Stimulated activated effector memory CD8-positive, alpha-beta T cell treated with anti-CD3 and anti-CD28 coated beads, Interleukin-12 subunit alpha, Interleukin-12 subunit beta, amount 100 ng/mL, for 72 hours (primary cell): ENCODE results near the gene TULP1.
A peak's percentile ranks its signal among the peaks of the same experiment; 100 is the strongest.

Experiments
- ATAC-seq: fragments of 150-1000 bp; cut with Tn5 transposase; 2 replicates; pipeline ENCODE4 v1.10.0; 2021
- DNase-seq, 2 donors: peaks; one replicate each; pipeline ENCODE4 v3.0.0; 2021 to 2022; ENCODE audit warnings: low spot score in 2 of 2
- H3K27ac Mint-ChIP-seq: one replicate; pipeline ENCODE4 v1.8.0; 2022; ENCODE audit warnings: mild to moderate bottlenecking, mixed read lengths
- H3K36me3 Mint-ChIP-seq: one replicate; pipeline ENCODE4 v1.8.0; 2022; ENCODE audit warnings: mild to moderate bottlenecking, mixed read lengths
- H3K4me1 Mint-ChIP-seq: one replicate; pipeline ENCODE4 v1.8.0; 2022; ENCODE audit warnings: mixed read lengths
- H3K4me3 Mint-ChIP-seq: one replicate; pipeline ENCODE4 v1.8.0; 2022; ENCODE audit warnings: mild to moderate bottlenecking, mixed read lengths
- H3K9me3 Mint-ChIP-seq: one replicate; pipeline ENCODE4 v1.8.0; 2022; ENCODE audit warnings: mixed read lengths

The TULP1 gene

DNA sequence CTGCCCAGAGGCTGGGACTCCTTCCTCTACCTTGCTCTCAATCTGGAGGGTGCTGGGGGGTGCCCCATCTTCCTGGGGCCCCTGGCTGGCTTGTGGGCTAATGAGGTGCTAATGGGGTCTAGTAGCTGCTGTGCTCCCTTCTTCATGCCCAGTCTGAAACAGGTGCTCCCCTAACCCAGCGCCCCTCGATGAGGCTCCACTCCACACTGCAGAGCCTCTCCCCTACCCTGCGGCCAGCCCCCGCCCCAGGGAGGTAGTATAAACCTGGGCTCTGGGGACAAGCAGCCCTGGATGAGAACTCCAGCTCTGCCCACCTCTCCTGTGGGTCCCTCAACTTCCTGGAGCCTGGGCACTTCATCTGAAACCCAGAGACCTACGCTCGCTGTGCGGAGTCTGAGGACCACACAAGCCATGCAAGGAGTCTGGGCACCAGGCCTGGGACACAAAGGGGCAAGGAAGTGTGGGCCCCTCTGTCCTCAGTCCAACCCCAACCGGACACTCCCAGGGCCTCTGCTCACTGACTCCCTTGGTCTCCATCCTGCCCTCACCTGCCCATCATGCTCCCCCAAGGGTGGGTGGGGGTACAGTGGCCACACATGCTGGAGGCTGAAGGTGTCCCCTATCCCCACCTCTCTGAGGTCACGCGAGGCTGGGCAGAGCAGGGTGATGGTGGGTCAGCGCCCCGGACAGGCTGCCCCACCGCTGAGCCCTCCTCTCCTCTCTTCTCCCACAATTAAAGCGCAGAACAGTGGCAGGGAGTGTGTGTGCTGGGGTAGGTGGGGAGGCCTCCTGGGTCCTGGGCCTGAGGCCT lies 38.4 kb downstream of the TULP1 start:
- Mint-ChIP-seq H3K36me3 (peaks cover 66% of the 10 kb centered on the region), H3K27ac (peak overlapping the region; percentile 80), H3K4me1 (peaks cover 39% of the 10 kb centered on the region), H3K9me3 (no peaks in the 10 kb centered on the region), H3K4me3 (no peak overlapping the region)
- DNase-seq (no peak), ATAC-seq (peak; percentile 17)

DNA sequence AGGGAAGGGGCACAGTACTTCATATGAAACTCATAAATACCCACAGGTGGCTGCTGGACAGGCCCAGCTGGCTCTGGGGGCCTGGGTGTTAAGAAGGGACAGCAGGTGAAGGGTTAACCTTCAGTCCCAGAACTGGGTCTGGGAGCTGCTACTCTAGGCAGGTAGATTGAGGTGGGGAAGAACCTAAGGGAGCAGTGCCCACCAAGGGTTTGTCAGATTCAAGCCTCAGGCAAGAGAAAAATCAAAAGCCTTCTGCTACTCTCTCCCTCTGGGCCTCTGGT lies 38.9 kb downstream of the TULP1 start:
- Mint-ChIP-seq H3K4me3 (no peak overlapping the region), H3K4me1 (peaks cover 41% of the 10 kb centered on the region), H3K27ac (peak overlapping the region; percentile 80), H3K9me3 (no peaks in the 10 kb centered on the region), H3K36me3 (peaks cover 71% of the 10 kb centered on the region)
- no peak for DNase-seq
- no peak for ATAC-seq

DNA sequence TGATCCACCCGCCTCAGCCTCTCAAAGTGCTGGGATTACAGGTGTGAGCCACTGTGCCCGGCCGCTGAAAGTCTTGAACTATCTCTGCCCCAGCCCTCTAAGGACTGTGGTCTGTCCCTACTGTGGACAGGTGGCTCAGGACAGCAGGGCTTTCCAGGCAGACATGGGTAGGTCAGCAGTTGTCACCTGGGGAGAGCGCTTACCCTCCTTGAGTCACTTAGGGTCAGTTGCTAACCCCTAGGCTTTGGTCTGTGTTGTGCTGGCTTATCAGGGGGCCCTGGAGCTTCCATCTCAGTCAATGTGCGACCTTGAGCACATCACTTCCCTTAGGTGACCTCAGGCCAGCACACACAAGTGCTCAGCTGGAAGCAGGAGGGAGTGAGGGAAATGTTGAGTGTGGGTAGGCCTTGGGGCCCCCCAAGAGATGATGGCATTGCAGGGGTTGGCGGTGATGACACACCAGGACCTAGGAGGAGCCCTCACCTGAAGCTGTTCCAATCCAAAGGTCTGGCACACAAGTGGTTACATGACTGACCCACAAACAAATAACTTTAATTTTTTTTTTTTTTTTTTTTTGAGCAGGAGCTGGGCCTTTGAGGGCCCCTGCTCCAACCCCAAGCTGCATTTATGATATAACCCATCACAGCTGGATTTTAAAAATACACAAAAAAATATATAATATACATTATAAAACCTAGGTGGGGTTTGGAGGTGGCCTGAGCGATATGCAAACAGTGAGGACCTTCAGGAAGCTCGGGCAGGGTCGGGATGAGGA lies 39.4 kb downstream of the TULP1 start:
- ATAC-seq (no peak), DNase-seq (no peak)
- peaks cover 77% of the 10 kb centered on the region for H3K36me3 Mint-ChIP-seq
- H3K9me3 Mint-ChIP-seq: no peaks in the 10 kb centered on the region
- peak overlapping the region; percentile 80 for H3K27ac Mint-ChIP-seq
- H3K4me3 Mint-ChIP-seq: no peak overlapping the region
- H3K4me1 Mint-ChIP-seq: peaks cover 41% of the 10 kb centered on the region

DNA sequence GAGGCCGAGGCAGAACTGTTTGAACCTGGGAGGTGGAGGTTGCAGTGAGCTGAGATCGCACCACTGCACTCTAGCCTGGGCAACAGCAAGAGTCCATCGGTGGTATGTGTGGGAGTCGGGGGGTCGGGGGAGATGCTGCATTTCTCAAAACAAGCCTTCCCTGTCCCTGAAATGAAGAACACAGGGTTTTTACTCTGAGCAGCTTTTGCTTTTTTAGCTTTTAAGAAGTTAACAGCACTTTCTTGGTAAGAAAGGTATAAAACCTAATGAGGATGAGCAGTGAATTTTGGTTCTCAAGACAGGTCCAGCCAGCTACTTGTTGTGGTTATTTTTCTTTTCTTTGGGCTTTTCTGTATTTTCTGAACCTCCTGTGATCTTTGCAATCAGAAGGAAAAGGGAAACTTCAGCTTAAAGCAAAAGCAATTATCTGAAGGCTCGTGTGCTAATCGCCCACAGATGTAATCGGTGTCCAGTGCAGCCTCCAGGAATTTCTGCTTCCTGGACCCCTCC lies 40.8 kb downstream of the TULP1 start:
- Mint-ChIP-seq H3K27ac (peak overlapping the region; percentile 99), H3K36me3 (peaks cover 90% of the 10 kb centered on the region), H3K4me1 (peaks cover 51% of the 10 kb centered on the region), H3K4me3 (peak overlapping the region; percentile 90), H3K9me3 (no peaks in the 10 kb centered on the region)
- ATAC-seq: no peak
- no peak for DNase-seq

DNA sequence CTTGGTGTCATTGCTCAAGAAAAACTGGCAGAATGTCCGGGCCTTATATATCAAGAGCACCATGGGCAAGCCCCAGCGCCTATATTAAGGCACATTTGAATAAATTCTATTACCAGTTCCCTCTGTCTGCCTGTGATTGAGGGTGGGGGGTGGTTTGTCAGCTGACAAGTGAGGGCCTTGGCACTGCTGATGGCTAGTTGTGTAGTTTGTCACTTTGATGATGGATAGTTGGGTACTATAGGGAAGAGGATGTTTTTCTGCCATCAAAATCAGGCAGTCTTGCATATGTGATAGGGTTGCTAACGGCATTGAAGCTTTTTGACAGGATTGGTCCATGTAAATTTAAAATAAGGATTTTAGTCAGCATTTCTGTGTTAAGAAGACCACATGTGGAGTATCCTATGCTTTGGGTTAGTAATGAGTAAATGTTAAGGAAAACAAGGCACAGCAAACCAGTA lies 42.0 kb downstream of the TULP1 start:
- Mint-ChIP-seq H3K4me1 (peaks cover 51% of the 10 kb centered on the region), H3K36me3 (peaks cover 98% of the 10 kb centered on the region), H3K9me3 (no peaks in the 10 kb centered on the region), H3K4me3 (peak overlapping the region; percentile 90), H3K27ac (peak overlapping the region; percentile 99)
- ATAC-seq: no peak
- DNase-seq: no peak

DNA sequence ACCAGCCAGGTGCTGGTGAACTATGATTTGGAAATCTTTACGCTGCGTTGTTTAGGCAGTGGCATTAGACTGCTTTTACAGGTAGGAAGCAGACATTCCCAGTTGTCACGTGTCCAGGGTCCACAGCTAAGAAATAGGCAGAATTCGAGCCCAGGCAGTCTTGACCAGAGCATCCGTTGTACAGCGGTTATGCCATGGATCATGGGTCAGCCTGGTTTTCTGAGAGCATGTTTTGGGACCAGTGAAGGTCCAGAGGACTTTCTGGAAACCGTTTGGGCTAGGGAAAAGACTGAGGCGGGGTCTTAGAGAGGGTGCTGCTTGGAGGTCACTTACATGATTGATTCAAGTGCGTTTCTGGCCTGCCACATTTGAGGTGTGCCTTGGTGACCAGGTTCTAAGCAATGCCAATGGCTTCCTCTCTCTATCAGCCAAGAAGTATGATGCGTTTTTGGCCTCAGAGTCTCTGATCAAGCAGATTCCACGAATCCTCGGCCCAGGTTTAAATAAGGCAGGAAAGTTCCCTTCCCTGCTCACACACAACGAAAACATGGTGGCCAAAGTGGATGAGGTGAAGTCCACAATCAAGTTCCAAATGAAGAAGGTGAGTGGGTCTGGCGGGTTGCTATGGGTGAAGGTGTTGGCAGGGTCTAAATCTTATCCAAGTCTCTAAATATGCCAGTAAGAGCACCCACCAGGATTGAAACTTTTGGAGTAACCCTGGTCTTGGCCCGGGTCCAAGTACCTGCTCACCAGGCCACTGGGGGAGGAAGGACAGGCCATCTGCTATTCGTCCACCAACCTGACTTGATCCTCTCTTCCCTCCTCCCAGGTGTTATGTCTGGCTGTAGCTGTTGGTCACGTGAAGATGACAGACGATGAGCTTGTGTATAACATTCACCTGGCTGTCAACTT lies 42.7 kb downstream of the TULP1 start:
- ATAC-seq (no peak), DNase-seq (no peak)
- Mint-ChIP-seq H3K4me1 (peaks cover 51% of the 10 kb centered on the region), H3K9me3 (no peaks in the 10 kb centered on the region), H3K4me3 (peak overlapping the region; percentile 90), H3K36me3 (peaks cover 92% of the 10 kb centered on the region), H3K27ac (peak overlapping the region; percentile 99)

DNA sequence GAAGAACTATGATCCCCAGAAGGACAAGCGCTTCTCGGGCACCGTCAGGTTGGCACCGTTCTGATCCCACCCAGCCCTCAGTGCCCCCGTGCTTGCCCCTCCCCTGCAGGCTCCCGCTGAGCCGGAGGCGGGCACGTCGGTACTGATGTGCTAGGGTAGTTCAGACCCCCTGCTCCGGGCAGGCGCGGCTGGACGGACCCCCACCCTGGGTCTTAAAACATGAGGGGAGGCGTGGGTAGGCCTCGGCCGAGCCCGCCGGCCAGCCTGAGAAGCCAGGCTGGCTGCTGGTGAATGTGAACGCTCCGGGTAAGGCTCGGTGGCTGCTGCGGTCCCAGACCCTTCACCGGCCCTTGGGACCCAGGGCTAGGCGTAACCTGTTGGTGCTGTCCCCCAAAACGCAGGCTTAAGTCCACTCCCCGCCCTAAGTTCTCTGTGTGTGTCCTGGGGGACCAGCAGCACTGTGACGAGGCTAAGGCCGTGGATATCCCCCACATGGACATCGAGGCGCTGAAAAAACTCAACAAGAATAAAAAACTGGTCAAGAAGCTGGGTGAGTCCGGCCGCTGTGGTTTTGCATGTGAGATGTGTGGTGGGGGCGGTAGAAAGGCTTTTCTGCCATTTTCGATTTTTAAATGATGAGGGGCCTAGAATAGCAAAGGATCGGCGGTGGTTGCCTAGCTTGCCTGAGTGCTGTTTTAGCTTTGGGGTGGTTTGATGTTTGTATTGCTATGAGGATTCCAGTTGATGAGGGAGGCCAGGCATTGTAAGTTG lies 43.5 kb downstream of the TULP1 start:
- peak overlapping the region; percentile 90 for H3K4me3 Mint-ChIP-seq
- H3K27ac Mint-ChIP-seq: peak overlapping the region; percentile 99
- H3K36me3 Mint-ChIP-seq: peaks cover 92% of the 10 kb centered on the region
- H3K9me3 Mint-ChIP-seq: no peaks in the 10 kb centered on the region
- DNase-seq (peak in 1 of 2 donors; percentile 63), ATAC-seq (no peak)
- H3K4me1 Mint-ChIP-seq: peaks cover 42% of the 10 kb centered on the region

DNA sequence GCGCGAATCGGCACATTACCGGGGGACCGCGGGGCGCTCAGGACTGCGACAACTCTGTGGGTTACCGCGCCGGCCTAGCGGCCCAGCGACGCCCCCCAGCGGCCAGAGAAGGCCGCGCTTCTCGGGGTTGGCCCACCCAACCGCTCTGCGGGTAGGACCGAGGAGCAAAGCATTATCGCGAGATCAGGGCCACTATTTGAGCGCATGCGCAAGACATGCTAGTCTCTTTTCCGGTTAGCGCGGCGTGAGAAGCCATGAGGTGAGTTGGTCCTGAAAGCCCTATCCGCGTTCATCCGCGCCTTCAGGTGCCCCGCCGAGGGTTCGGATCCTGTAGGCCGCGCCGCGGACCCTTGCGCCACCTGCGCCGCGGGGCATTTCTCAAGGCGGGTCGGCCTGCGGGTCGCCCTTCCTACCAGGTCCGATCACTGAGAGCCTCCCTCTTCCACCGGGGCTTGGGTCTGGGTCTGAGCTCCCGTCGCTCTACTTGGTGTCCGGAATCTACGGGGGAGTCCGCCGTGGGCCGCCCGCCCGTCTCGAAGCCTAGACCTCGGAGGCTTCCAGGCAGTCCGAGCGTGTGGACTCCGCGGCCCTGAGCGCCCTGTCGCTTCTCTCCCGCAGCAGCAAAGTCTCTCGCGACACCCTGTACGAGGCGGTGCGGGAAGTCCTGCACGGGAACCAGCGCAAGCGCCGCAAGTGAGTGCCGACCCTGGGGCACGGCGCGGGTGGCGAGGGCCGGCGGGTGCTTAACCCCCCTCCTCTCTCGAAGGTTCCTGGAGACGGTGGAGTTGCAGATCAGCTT lies 44.3 kb downstream of the TULP1 start, which contains the start of gene RPL10A:
Gene RPL10A, plus strand, starts transcription at position 221 of the 799 bp plus-strand sequence. Its CDS starts 34 bp downstream, at position 255.
- H3K9me3 Mint-ChIP-seq: no peaks in the 10 kb centered on the region
- peaks cover 92% of the 10 kb centered on the region for H3K36me3 Mint-ChIP-seq
- H3K27ac Mint-ChIP-seq: peak within 1 kb of the TSS; percentile 99
- ATAC-seq (peak; percentile 91), DNase-seq (peak; percentile 93 to 98)
- peak within 1 kb of the TSS; percentile 90 for H3K4me3 Mint-ChIP-seq
- H3K4me1 Mint-ChIP-seq: peaks cover 38% of the 10 kb centered on the region

DNA sequence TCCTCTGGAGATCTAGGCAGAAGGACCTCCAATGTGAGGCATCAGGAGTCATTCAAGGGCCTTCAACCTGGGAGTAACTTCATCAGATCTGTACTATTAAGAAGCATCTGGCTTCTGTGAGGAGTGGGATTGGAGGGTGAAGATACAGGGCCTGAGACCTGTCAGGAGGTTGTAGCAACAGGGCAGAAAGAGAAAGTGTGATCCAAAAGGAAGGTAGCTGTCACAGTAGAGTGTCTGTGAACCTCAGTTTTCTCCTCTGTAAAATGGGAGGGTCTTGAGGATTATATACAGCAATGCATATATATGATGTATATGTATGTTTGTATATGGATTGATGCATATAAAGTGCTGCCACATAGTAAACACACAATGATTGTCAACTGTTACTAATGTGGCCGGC lies 47.0 kb downstream of the TULP1 start:
- no peak for DNase-seq
- Mint-ChIP-seq H3K27ac (no peak overlapping the region), H3K9me3 (no peaks in the 10 kb centered on the region), H3K36me3 (peaks cover 82% of the 10 kb centered on the region), H3K4me3 (no peak overlapping the region), H3K4me1 (peaks cover 25% of the 10 kb centered on the region)
- no peak for ATAC-seq

DNA sequence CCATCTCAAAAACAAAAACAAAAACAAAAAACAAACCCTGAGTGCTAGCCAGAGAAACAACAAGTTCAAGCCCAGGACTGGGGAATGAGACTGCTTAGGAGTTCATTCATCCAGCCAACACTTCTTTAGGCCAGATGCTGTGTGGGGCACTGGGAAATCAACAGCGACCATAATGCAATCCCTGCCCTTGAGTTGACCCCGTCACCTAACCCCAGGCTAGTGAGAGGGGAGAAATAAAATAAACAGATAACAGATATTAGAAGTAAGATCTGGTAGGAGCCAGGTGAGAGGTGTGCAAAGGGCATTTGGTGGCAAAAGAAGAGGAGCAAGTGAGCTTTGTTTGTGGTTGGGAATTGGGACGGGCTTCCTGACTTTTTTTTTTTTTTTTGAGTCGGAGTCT lies 49.4 kb downstream of the TULP1 start:
- no peak for ATAC-seq
- H3K36me3 Mint-ChIP-seq: peaks cover 82% of the 10 kb centered on the region
- no peak overlapping the region for H3K4me3 Mint-ChIP-seq
- no peak for DNase-seq
- H3K4me1 Mint-ChIP-seq: peaks cover 14% of the 10 kb centered on the region
- no peaks in the 10 kb centered on the region for H3K9me3 Mint-ChIP-seq
- H3K27ac Mint-ChIP-seq: no peak overlapping the region

DNA sequence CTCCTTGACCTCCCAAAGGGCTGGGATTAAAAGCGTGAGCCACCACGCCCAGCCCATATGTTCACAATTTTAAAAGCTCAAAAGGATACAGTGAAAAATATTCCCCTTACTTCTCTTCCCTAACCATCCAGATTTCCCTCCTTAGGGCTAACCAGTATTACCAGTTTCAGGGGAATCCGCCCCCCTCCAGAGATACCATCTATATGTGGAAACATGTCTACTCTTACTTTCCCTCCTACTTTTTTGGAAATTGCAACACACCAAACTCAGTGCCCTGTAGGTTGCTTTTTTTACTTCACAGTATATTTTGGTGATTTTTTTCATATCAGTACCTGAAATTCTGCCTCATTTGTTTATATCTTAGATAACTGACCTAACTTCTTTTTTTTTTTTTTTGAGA lies 51.4 kb downstream of the TULP1 start:
- H3K4me1 Mint-ChIP-seq: peaks cover 5% of the 10 kb centered on the region
- peaks cover 82% of the 10 kb centered on the region for H3K36me3 Mint-ChIP-seq
- H3K9me3 Mint-ChIP-seq: no peaks in the 10 kb centered on the region
- DNase-seq (no peak), ATAC-seq (no peak)
- H3K4me3 Mint-ChIP-seq: no peak overlapping the region
- H3K27ac Mint-ChIP-seq: no peak overlapping the region

DNA sequence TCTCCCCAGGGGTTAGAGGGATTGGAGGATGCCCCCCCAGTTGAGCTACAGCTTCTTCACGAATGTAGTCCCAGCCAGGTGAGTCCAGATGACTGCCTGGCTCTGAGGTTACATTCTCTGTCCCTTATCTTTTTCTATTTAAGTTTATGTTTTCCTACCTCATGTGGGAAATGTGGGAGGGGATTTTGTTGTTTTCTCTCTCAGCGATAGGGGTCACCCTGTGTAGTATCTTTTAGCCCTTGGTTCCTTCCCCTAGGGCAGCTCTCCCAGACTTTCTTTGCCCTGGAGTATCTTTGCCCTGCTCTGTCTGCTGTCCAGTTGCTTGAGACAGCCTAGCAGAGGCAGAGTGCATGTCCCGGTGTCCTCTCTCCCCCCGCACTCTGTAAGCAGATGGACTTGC lies 54.8 kb downstream of the TULP1 start:
- Mint-ChIP-seq H3K4me1 (peaks cover 31% of the 10 kb centered on the region), H3K36me3 (peaks cover 68% of the 10 kb centered on the region), H3K4me3 (no peak overlapping the region), H3K27ac (no peak overlapping the region), H3K9me3 (no peaks in the 10 kb centered on the region)
- DNase-seq (no peak), ATAC-seq (no peak)

DNA sequence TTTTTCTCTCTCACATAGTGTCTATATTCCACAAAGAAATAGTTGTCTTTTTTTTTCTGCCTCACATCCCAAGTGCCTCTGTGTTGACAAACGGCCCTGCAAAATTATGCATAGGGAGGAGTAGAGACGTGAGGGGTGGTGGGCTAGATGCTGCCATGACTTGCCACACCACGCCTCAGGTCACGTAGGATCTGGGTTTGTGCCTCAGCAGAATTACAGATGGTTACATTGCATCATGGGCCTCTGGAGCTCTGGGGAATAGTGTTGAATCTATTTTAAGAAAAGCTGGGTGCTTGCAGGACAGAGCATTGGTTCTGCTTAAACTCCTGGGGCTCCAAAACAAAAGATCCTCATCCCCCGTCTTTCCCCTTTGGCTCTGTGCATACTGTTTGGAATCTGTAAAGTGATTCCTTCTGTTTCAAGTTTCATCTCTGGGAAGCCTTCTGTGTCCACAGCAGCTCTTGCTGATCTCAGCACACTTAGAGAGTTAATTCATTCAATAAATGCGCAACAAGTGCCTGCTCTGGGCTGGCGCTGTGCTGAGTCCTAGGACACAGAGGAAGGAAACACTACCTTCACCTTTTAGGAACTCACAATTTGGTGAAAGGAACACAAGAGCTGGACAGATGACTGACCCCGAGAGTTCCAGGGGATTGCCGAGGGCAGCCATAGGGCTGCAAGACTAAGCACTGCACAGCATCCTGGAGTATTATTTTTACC lies 58.1 kb downstream of the TULP1 start:
- DNase-seq (no peak), ATAC-seq (no peak)
- Mint-ChIP-seq H3K36me3 (peaks cover 44% of the 10 kb centered on the region), H3K4me3 (peak overlapping the region; percentile 75), H3K9me3 (no peaks in the 10 kb centered on the region), H3K27ac (no peak overlapping the region), H3K4me1 (peaks cover 43% of the 10 kb centered on the region)
